Peyer's patch (tissue), 4 donors: ENCODE data around the gene SEMA3G.

ENCODE experiments used
- POLR2A ChIP-seq, 2 donors: fragments of 450-650 bp; IDR thresholded peaks; one replicate each; pipeline ENCODE4 v1.5.1; 2017; ENCODE audit warnings: antibody characterized with exemption in 2 of 2, mild to moderate bottlenecking in 2 of 2, moderate library complexity in 2 of 2
- TF ChIP-seq, protein P1 (sequence below), 6 experiments: fragments of 450-650 bp in 4 of 6; fragments of 200-600 bp in 2 of 6; sonication (generic) in 1 of 6; IDR thresholded peaks; one replicate each; pipeline ENCODE4 v1.5.1; 2017 to 2019; ENCODE audit warnings: antibody characterized with exemption in 6 of 6, mild to moderate bottlenecking in 3 of 6, moderate library complexity in 1 of 6

DNA sequence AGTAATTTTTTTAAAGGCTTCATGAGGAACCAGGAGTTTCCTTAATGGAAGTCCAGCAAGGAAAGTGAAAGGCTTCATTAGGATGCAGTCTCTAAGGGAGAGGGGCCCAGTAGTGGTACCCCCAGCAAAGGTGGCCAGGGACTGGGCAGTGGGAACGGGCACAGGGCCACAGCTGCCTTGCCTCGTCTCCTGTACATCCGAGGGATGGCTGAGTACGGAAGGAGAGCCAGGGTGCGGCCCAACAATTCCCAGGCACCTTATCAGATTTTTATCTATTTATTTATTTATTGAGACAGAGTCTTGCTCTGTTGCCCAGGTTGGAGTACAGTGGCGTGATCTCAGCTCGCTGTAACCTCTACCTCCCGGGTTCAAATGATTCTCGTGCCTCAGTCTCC, 14.5 kb downstream of the SEMA3G start:
- no peak for TF ChIP-seq POLR2A (IDR thresholded peaks at IDR 0.05)
- TF ChIP-seq, protein P1, sequence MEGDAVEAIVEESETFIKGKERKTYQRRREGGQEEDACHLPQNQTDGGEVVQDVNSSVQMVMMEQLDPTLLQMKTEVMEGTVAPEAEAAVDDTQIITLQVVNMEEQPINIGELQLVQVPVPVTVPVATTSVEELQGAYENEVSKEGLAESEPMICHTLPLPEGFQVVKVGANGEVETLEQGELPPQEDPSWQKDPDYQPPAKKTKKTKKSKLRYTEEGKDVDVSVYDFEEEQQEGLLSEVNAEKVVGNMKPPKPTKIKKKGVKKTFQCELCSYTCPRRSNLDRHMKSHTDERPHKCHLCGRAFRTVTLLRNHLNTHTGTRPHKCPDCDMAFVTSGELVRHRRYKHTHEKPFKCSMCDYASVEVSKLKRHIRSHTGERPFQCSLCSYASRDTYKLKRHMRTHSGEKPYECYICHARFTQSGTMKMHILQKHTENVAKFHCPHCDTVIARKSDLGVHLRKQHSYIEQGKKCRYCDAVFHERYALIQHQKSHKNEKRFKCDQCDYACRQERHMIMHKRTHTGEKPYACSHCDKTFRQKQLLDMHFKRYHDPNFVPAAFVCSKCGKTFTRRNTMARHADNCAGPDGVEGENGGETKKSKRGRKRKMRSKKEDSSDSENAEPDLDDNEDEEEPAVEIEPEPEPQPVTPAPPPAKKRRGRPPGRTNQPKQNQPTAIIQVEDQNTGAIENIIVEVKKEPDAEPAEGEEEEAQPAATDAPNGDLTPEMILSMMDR (IDR thresholded peaks at IDR 0.05), result no peak
